Hematopoietic multipotent progenitor cell (in vitro differentiated cells): ENCODE measurements around the gene RBCK1. TPM values are rescaled to one million over a fixed set of nuclear protein-coding genes. Genes with fewer than 3 reads are reported as not detected.
A peak's percentile ranks its signal among the peaks of the same experiment; 100 is the strongest.
"Not testable (repeated sequence)": the region's sequence is repeated elsewhere in the genome, so short reads cannot be mapped to it uniquely, and the experiment has no call there.

Source experiments
- DNase-seq, 3 donors: peaks; one replicate each; pipeline ENCODE4 v3.0.0-alpha.2; 2011 to 2015; ENCODE audit warnings: low read depth in 2 of 3, low spot score in 2 of 3
- small RNA-seq: library from RNA; depleted of rRNA; stranded (forward); fragments of <200 nt; gene quantifications from one replicate; pipeline ENCODE3, GENCODE V24; 2012
- total RNA-seq: library from RNA; depleted of rRNA; stranded (reverse); fragments of >200 nt; gene quantifications from one replicate; pipeline ENCODE4 v1.2.3, GENCODE V29; 2012

RBCK1 gene
- total RNA-seq, 1 donor, result 91.8 TPM

- peak; percentile 88 to 92 (median 89) for DNase-seq
Measured at GRCh38 chr20:462199-462991, 54.3 kb downstream of the RBCK1 start, which contains the start of gene TBC1D20. TBC1D20 (minus strand) TSS chr20:462533; CDS start chr20:462405, 128 bp downstream.

- DNase-seq, result no peak
Measured at GRCh38 chr20:467755-468154, 59.7 kb downstream of the RBCK1 start.

- DNase-seq, result no peak
Measured at GRCh38 chr20:469746-470490, 61.8 kb downstream of the RBCK1 start.

- no peak for DNase-seq
Measured at GRCh38 chr20:472137-472846, 64.2 kb downstream of the RBCK1 start.

GRCh38 chr20:472889-473292, 64.8 kb downstream of the RBCK1 start:
- DNase-seq, result peak in 1 of 3 donors; percentile 7

GRCh38 chr20:474581-474980, 66.5 kb downstream of the RBCK1 start:
- DNase-seq, result no peak

- DNase-seq, result no peak
Measured at GRCh38 chr20:475463-476357, 67.6 kb downstream of the RBCK1 start.

GRCh38 chr20:476561-477249, 68.6 kb downstream of the RBCK1 start:
- DNase-seq, result not testable (repeated sequence)

GRCh38 chr20:478010-478948, 70.2 kb downstream of the RBCK1 start:
- DNase-seq, result no peak

- peak; percentile 31 to 86 (median 65) for DNase-seq
Measured at GRCh38 chr20:478949-479429, 70.9 kb downstream of the RBCK1 start.

GRCh38 chr20:479487-479886, 71.4 kb downstream of the RBCK1 start:
- DNase-seq, result no peak

GRCh38 chr20:480044-480443, 71.9 kb downstream of the RBCK1 start:
- DNase-seq, result no peak

GRCh38 chr20:481167-481566, 73.1 kb downstream of the RBCK1 start:
- DNase-seq, result no peak

Small RNAs within 50 kb of the gene (small RNA-seq; reads per million reads assigned to genes)
- gene RF00019, result not detected

Other genes starting within 250 kb of the RBCK1 start
- gene DEFB128, start 218.6 kb upstream of the RBCK1 start, total RNA-seq, result not detected
- not detected for gene DEFB129, start 181.0 kb upstream of the RBCK1 start, total RNA-seq
- gene DEFB132, start 150.6 kb upstream of the RBCK1 start, total RNA-seq, result not detected
- gene C20orf96, start 117.5 kb upstream of the RBCK1 start, total RNA-seq, result 4.8 TPM
- 27.7 TPM for gene ZCCHC3, start 110.7 kb upstream of the RBCK1 start, total RNA-seq
- gene SOX12, start 82.7 kb upstream of the RBCK1 start, total RNA-seq, result 12.4 TPM
- 20.5 TPM for gene NRSN2, start 61.2 kb upstream of the RBCK1 start, total RNA-seq
- gene TRIB3, start 27.5 kb upstream of the RBCK1 start, total RNA-seq, result 33.1 TPM
- 32.9 TPM for gene TBC1D20, start 54.2 kb downstream of the RBCK1 start, total RNA-seq
- gene CSNK2A1, start 135.5 kb downstream of the RBCK1 start, total RNA-seq, result 84.8 TPM
- gene TCF15, start 202.0 kb downstream of the RBCK1 start, total RNA-seq, result 0.81 TPM
- gene SRXN1, start 244.9 kb downstream of the RBCK1 start, total RNA-seq, result 8.1 TPM